Neuronal stem cell (in vitro differentiated cells): ENCODE data around the gene LDLRAD3.

Source experiments
- DNase-seq: peaks from one replicate; pipeline ENCODE4 v3.0.0-alpha.2; 2013; ENCODE audit warnings: low spot score
- H2AFZ ChIP-seq: one replicate; pipeline ENCODE4 v1.6.1; 2013; ENCODE audit warnings: mild to moderate bottlenecking, low read length, inconsistent platforms
- H2AK5ac ChIP-seq: 2 replicates; pipeline ENCODE4 v1.6.1; 2013; ENCODE audit warnings: low read depth, mild to moderate bottlenecking, inconsistent platforms, low read length, moderate library complexity, mixed read lengths
- H2BK120ac ChIP-seq: 2 replicates; pipeline ENCODE4 v1.6.1; 2013; ENCODE audit warnings: low read depth, mild to moderate bottlenecking, inconsistent platforms, low read length, moderate library complexity, mixed read lengths
- H2BK12ac ChIP-seq: one replicate; pipeline ENCODE4 v1.6.1; 2013; ENCODE audit warnings: low read length, inconsistent platforms
- H2BK15ac ChIP-seq: 2 replicates; pipeline ENCODE4 v1.6.1; 2013; ENCODE audit warnings: mild to moderate bottlenecking, low read length, inconsistent platforms, mixed read lengths
- H2BK5ac ChIP-seq: one replicate; pipeline ENCODE4 v1.6.1; 2013; ENCODE audit warnings: inconsistent platforms, mild to moderate bottlenecking, low read length, moderate library complexity
- H3K14ac ChIP-seq: one replicate; pipeline ENCODE4 v1.6.1; 2013; ENCODE audit warnings: low read length, inconsistent platforms
- H3K18ac ChIP-seq: 2 replicates; pipeline ENCODE4 v1.6.1; 2013; ENCODE audit warnings: low read length, inconsistent platforms
- H3K23ac ChIP-seq: 2 replicates; pipeline ENCODE4 v1.6.1; 2013; ENCODE audit warnings: low read depth, mild to moderate bottlenecking, mixed read lengths, low read length, inconsistent platforms; ENCODE audit not compliant: poor library complexity
- H3K27ac ChIP-seq: replicated peaks from 3 replicates; pipeline ENCODE4 v1.5.1; 2013; ENCODE audit warnings: low read length, inconsistent platforms
- H3K27me3 ChIP-seq, 3 experiments: 2 replicates each; pipeline ENCODE4 v1.6.1; 2013; ENCODE audit warnings: low read length in 3 of 3, mild to moderate bottlenecking in 2 of 3, inconsistent platforms in 1 of 3, low read depth in 1 of 3, mixed read lengths in 1 of 3, moderate library complexity in 1 of 3; ENCODE audit not compliant: control insufficient read depth in 3 of 3, insufficient read depth in 3 of 3
- H3K36me3 ChIP-seq, 2 donors: replicated peaks in 1 of 2; 2 replicates each; pipeline ENCODE4 v1.6.1; 2013; ENCODE audit warnings: low read length in 2 of 2; ENCODE audit not compliant: control insufficient read depth in 2 of 2, insufficient read depth in 2 of 2
- H3K4ac ChIP-seq: 2 replicates; pipeline ENCODE4 v1.6.1; 2013; ENCODE audit warnings: inconsistent platforms, mild to moderate bottlenecking, low read length, moderate library complexity
- H3K4me1 ChIP-seq, 2 donors: 1 replicate in 1 of 2; 2 replicates in 1 of 2; pipeline ENCODE4 v1.6.1; 2013; ENCODE audit warnings: low read length in 2 of 2, low read depth in 1 of 2; ENCODE audit not compliant: control insufficient read depth in 2 of 2, insufficient read depth in 1 of 2
- H3K4me2 ChIP-seq: one replicate; pipeline ENCODE4 v1.6.1; 2013; ENCODE audit warnings: mild to moderate bottlenecking, low read length, inconsistent platforms; ENCODE audit not compliant: insufficient read depth, poor library complexity, severe bottlenecking
- H3K4me3 ChIP-seq, 2 donors: 2 replicates each; pipeline ENCODE4 v1.5.1; 2013; ENCODE audit warnings: low read length in 2 of 2, mild to moderate bottlenecking in 2 of 2, inconsistent platforms in 1 of 2, moderate library complexity in 1 of 2
- H3K79me1 ChIP-seq: one replicate; pipeline ENCODE4 v1.6.1; 2013; ENCODE audit warnings: low read depth, mild to moderate bottlenecking, inconsistent platforms, low read length, moderate library complexity
- H3K9ac ChIP-seq: one replicate; pipeline ENCODE4 v1.6.1; 2013; ENCODE audit warnings: mild to moderate bottlenecking, low read depth, low read length, inconsistent platforms; ENCODE audit not compliant: poor library complexity
- H3K9me3 ChIP-seq, 2 donors: replicated peaks in 1 of 2; 2 replicates each; pipeline versions ENCODE3 to v1.6.1; 2013; ENCODE audit warnings: low read length in 2 of 2, mild to moderate bottlenecking in 2 of 2, inconsistent platforms in 1 of 2, low read depth in 1 of 2, mixed read lengths in 1 of 2, moderate library complexity in 1 of 2; ENCODE audit not compliant: control insufficient read depth in 2 of 2, insufficient read depth in 1 of 2
- H4K8ac ChIP-seq: one replicate; pipeline ENCODE4 v1.6.1; 2013; ENCODE audit warnings: low read depth, mild to moderate bottlenecking, inconsistent platforms, low read length, moderate library complexity
- H4K91ac ChIP-seq: one replicate; pipeline ENCODE4 v1.6.1; 2013; ENCODE audit warnings: low read length, low read depth, mild to moderate bottlenecking, inconsistent platforms; ENCODE audit not compliant: poor library complexity
- WGBS, 2 donors: extraction: QIAGEN DNeasy Blood & Tissue Kit; methylation state at CpG; one replicate each; pipeline ENCODE4 v1.1.7; 2013; ENCODE audit warnings: missing lambda C conversion rate in 2 of 2, mixed read lengths in 1 of 2; ENCODE audit not compliant: insufficient read length in 2 of 2, insufficient replicate concordance in 1 of 2; ENCODE audit errors: extremely low coverage in 2 of 2; 5-methylcytosine and 5-hydroxymethylcytosine counted together

LDLRAD3 gene

GRCh38 chr11:36210529-36210928 lies 266.7 kb downstream of the LDLRAD3 start:
- no peak for DNase-seq
- Histone ChIP-seq H2AFZ (no peak overlapping the region), H3K23ac (no peak overlapping the region), H3K4me3 (no peak overlapping the region), H2BK120ac (no peak overlapping the region), H4K91ac (no peak overlapping the region), H3K36me3 (no peaks in the 10 kb centered on the region), H3K9ac (no peak overlapping the region), H3K4ac (no peak overlapping the region), H3K27me3 (no peaks in the 10 kb centered on the region), H3K14ac (no peak overlapping the region), H2AK5ac (no peak overlapping the region), H2BK15ac (no peak overlapping the region), H2BK12ac (no peak overlapping the region), H4K8ac (no peak overlapping the region), H3K18ac (no peak overlapping the region), H3K79me1 (peaks cover 2% of the 10 kb centered on the region), H2BK5ac (no peak overlapping the region), H3K9me3 (no peaks in the 10 kb centered on the region), H3K4me1 (peaks cover 13 to 22% of the 10 kb centered on the region in 2 donors), H3K27ac (peak overlapping the region; percentile 4), H3K4me2 (no peak overlapping the region)
- no CpG with 5 or more reads among the region's 2 CpGs for WGBS, 2 donors

GRCh38 chr11:36211761-36212430 lies 268.0 kb downstream of the LDLRAD3 start:
- no CpG with 5 or more reads among the region's 8 CpGs for WGBS, 2 donors
- H3K27ac ChIP-seq = peak overlapping the region; percentile 95
- no peak overlapping the region for H3K4ac ChIP-seq
- H3K27me3 ChIP-seq = no peaks in the 10 kb centered on the region
- no peak overlapping the region for H2AK5ac ChIP-seq
- H3K9me3 ChIP-seq = no peaks in the 10 kb centered on the region
- H3K4me2 ChIP-seq = no peak overlapping the region
- no peak overlapping the region for H4K91ac ChIP-seq
- no peak overlapping the region for H2BK12ac ChIP-seq
- H2BK120ac ChIP-seq = no peak overlapping the region
- no peak overlapping the region for H2BK15ac ChIP-seq
- H3K4me3 ChIP-seq = no peak overlapping the region
- peak; percentile 48 for DNase-seq
- H3K23ac ChIP-seq = no peak overlapping the region
- H3K9ac ChIP-seq = no peak overlapping the region
- no peak overlapping the region for H2AFZ ChIP-seq
- H3K14ac ChIP-seq = no peak overlapping the region
- H3K4me1 ChIP-seq = peaks cover 13 to 22% of the 10 kb centered on the region in 2 donors
- no peak overlapping the region for H2BK5ac ChIP-seq
- peaks cover 2% of the 10 kb centered on the region for H3K79me1 ChIP-seq
- H4K8ac ChIP-seq = no peak overlapping the region
- H3K18ac ChIP-seq = no peak overlapping the region
- H3K36me3 ChIP-seq = no peaks in the 10 kb centered on the region

- no peak overlapping the region for H2BK15ac ChIP-seq
- DNase-seq = peak; percentile 53
- peak overlapping the region; percentile 73 for H4K91ac ChIP-seq
- no peak overlapping the region for H2AFZ ChIP-seq
- H3K4ac ChIP-seq = no peak overlapping the region
- H3K23ac ChIP-seq = no peak overlapping the region
- no peak overlapping the region for H2AK5ac ChIP-seq
- H3K4me2 ChIP-seq = no peak overlapping the region
- H2BK5ac ChIP-seq = peak overlapping the region; percentile 1
- H2BK120ac ChIP-seq = no peak overlapping the region
- peak overlapping the region; percentile 95 for H3K27ac ChIP-seq
- no peak overlapping the region for H4K8ac ChIP-seq
- H3K4me3 ChIP-seq = no peak overlapping the region
- no peak overlapping the region for H2BK12ac ChIP-seq
- peaks cover 2% of the 10 kb centered on the region for H3K79me1 ChIP-seq
- peaks cover 13 to 22% of the 10 kb centered on the region in 2 donors for H3K4me1 ChIP-seq
- no peaks in the 10 kb centered on the region for H3K27me3 ChIP-seq
- no peak overlapping the region for H3K9ac ChIP-seq
- H3K14ac ChIP-seq = no peak overlapping the region
- WGBS, 2 donors = no CpG with 5 or more reads among the region's 7 CpGs
- no peak overlapping the region for H3K18ac ChIP-seq
- no peaks in the 10 kb centered on the region for H3K9me3 ChIP-seq
- no peaks in the 10 kb centered on the region for H3K36me3 ChIP-seq
Observed at GRCh38 chr11:36212564-36213392, 268.9 kb downstream of the LDLRAD3 start.

- peaks cover 13 to 22% of the 10 kb centered on the region in 2 donors for H3K4me1 ChIP-seq
- H2BK5ac ChIP-seq = peak overlapping the region; percentile 1
- WGBS, 2 donors = no CpG with 5 or more reads among the region's 7 CpGs
- DNase-seq = no peak
- H3K23ac ChIP-seq = no peak overlapping the region
- H3K36me3 ChIP-seq = no peaks in the 10 kb centered on the region
- no peak overlapping the region for H4K8ac ChIP-seq
- no peak overlapping the region for H3K4me2 ChIP-seq
- H3K4me3 ChIP-seq = no peak overlapping the region
- H3K27me3 ChIP-seq = no peaks in the 10 kb centered on the region
- H3K18ac ChIP-seq = peak overlapping the region; percentile 90
- no peak overlapping the region for H3K4ac ChIP-seq
- H4K91ac ChIP-seq = peak overlapping the region; percentile 73
- H3K9ac ChIP-seq = peak overlapping the region; percentile 5
- H2BK15ac ChIP-seq = no peak overlapping the region
- H2AK5ac ChIP-seq = peak overlapping the region; percentile 3
- H3K14ac ChIP-seq = peak overlapping the region; percentile 26
- no peak overlapping the region for H2BK120ac ChIP-seq
- peak overlapping the region; percentile 5 for H2BK12ac ChIP-seq
- H3K79me1 ChIP-seq = peaks cover 2% of the 10 kb centered on the region
- peaks cover 0 to 3% of the 10 kb centered on the region in 2 donors for H3K9me3 ChIP-seq
- H2AFZ ChIP-seq = no peak overlapping the region
- H3K27ac ChIP-seq = peak overlapping the region; percentile 95
Observed at GRCh38 chr11:36213393-36213840, 269.6 kb downstream of the LDLRAD3 start.
